DOHH2 (cell line): ENCODE data around the gene SMTNL1.
"Not testable (repeated sequence)": the region's sequence is repeated elsewhere in the genome, so short reads cannot be mapped to it uniquely, and the experiment has no call there.

ENCODE experiments used
- H3F3A ChIP-seq: fragments of 200-600 bp; sonication (generic), shearing (Covaris generic); 2 replicates; pipeline ENCODE4 v1.6.0; 2016; ENCODE audit warnings: antibody characterized with exemption, mild to moderate bottlenecking; ENCODE audit not compliant: control insufficient read depth, insufficient read depth
- H3K27ac ChIP-seq: fragments of 200-600 bp; sonication (generic); 2 replicates; pipeline ENCODE4 v1.5.1; 2014; ENCODE audit warnings: low read depth, mild to moderate bottlenecking, low read length, moderate library complexity
- H3K27me3 ChIP-seq: fragments of 200-600 bp; sonication (generic); 2 replicates; pipeline ENCODE4 v1.6.1; 2014; ENCODE audit warnings: mild to moderate bottlenecking, low read length, mixed read lengths; ENCODE audit not compliant: control insufficient read depth
- H3K36me3 ChIP-seq: fragments of 200-600 bp; sonication (generic); 2 replicates; pipeline ENCODE4 v1.6.1; 2014; ENCODE audit warnings: mild to moderate bottlenecking, low read length, moderate library complexity, mixed read lengths; ENCODE audit not compliant: control insufficient read depth
- H3K4me1 ChIP-seq: fragments of 200-600 bp; sonication (generic); 2 replicates; pipeline ENCODE4 v1.6.1; 2014; ENCODE audit warnings: mild to moderate bottlenecking, low read length, mixed read lengths; ENCODE audit not compliant: control insufficient read depth
- H3K4me2 ChIP-seq: fragments of 200-600 bp; sonication (generic); 2 replicates; pipeline ENCODE4 v1.6.0; 2014; ENCODE audit warnings: mild to moderate bottlenecking, low read length, moderate library complexity
- H3K4me3 ChIP-seq: fragments of 200-600 bp; sonication (generic); 2 replicates; pipeline ENCODE4 v1.5.1; 2014; ENCODE audit warnings: mild to moderate bottlenecking, low read length, mixed read lengths
- H3K79me2 ChIP-seq: fragments of 200-600 bp; sonication (generic); 2 replicates; pipeline ENCODE4 v1.6.1; 2014; ENCODE audit warnings: mild to moderate bottlenecking, low read length, mixed read lengths; ENCODE audit not compliant: control insufficient read depth
- H3K9me2 ChIP-seq: fragments of 200-600 bp; sonication (generic); replicated peaks from 2 replicates; pipeline ENCODE4 v1.6.1; 2014; ENCODE audit warnings: mild to moderate bottlenecking, low read length, mixed read lengths; ENCODE audit not compliant: control insufficient read depth
- H3K9me3 ChIP-seq: fragments of 200-600 bp; sonication (generic); 2 replicates; pipeline ENCODE4 v1.6.1; 2014; ENCODE audit warnings: antibody characterized with exemption, low read length, mixed read lengths; ENCODE audit not compliant: control insufficient read depth, insufficient read depth
- H4K20me1 ChIP-seq: fragments of 200-600 bp; sonication (generic); 2 replicates; pipeline ENCODE4 v1.6.0; 2014; ENCODE audit warnings: low read depth, mild to moderate bottlenecking, antibody characterized with exemption, low read length, moderate library complexity; ENCODE audit not compliant: control insufficient read depth, insufficient read depth
- CTCF ChIP-seq: fragments of 200-600 bp; sonication (generic); IDR thresholded peaks from one replicate; pipeline ENCODE4 v1.5.1; 2014; ENCODE audit warnings: antibody characterized with exemption, mild to moderate bottlenecking, low read depth, low read length; ENCODE audit not compliant: poor library complexity, severe bottlenecking
- EZH2phosphoT487 ChIP-seq: fragments of 200-600 bp; sonication (generic); IDR thresholded peaks from 2 replicates; pipeline ENCODE4 v1.6.1; 2017; ENCODE audit warnings: borderline replicate concordance, mild to moderate bottlenecking, antibody characterized with exemption, low read length, moderate library complexity, mixed read lengths

SMTNL1 gene

GRCh38 chr11:57530596-57531507 lies 6.5 kb upstream of the SMTNL1 start, which contains the start of gene TIMM10:
Gene TIMM10, minus strand, starts transcription at chr11:57530754. Its CDS starts 565 bp downstream, at chr11:57530189.
- Histone ChIP-seq H4K20me1 (no peaks in the 10 kb centered on the region), H3K79me2 (peaks cover 36% of the 10 kb centered on the region), H3K4me3 (peak within 1 kb of the TSS; percentile 88), H3K9me3 (no peaks in the 10 kb centered on the region), H3K4me2 (peak within 1 kb of the TSS; percentile 78), H3K4me1 (peaks cover 30% of the 10 kb centered on the region), H3F3A (no peaks in the 10 kb centered on the region; the same call in 1 of the 2 replicates), H3K36me3 (peaks cover 37% of the 10 kb centered on the region), H3K27ac (peak within 1 kb of the TSS; percentile 63), H3K9me2 (no peaks in the 10 kb centered on the region), H3K27me3 (peaks cover 5% of the 10 kb centered on the region)
- TF ChIP-seq EZH2phosphoT487 (no peak), CTCF (peak; percentile 8)

- H3K27me3 ChIP-seq, H3K36me3 ChIP-seq, H3K9me2 ChIP-seq, H3K27ac ChIP-seq, H3K9me3 ChIP-seq, H4K20me1 ChIP-seq, H3F3A ChIP-seq, H3K4me3 ChIP-seq, H3K4me2 ChIP-seq: not testable (repeated sequence)
- H3K79me2 ChIP-seq: peaks cover 11% of the 10 kb centered on the region
- H3K4me1 ChIP-seq: peaks cover 11% of the 10 kb centered on the region
Observed at GRCh38 chr11:57534449-57534848, 2.9 kb upstream of the SMTNL1 start.

- no peaks in the 10 kb centered on the region for H3K4me1 ChIP-seq
Observed at GRCh38 chr11:57539342-57539741, 1.9 kb downstream of the SMTNL1 start.

More at GRCh38 chr11:57539342-57539741, 1.9 kb downstream of the SMTNL1 start:
- Histone ChIP-seq H3K4me2 (no peak overlapping the region), H3K27me3 (peaks cover 5% of the 10 kb centered on the region), H4K20me1 (no peaks in the 10 kb centered on the region), H3F3A (no peaks in the 10 kb centered on the region), H3K79me2 (no peaks in the 10 kb centered on the region), H3K36me3 (no peaks in the 10 kb centered on the region), H3K9me2 (no peaks in the 10 kb centered on the region), H3K4me3 (no peak overlapping the region), H3K9me3 (no peaks in the 10 kb centered on the region), H3K27ac (no peak overlapping the region)
- TF ChIP-seq CTCF (no peak), EZH2phosphoT487 (no peak)
